C4-2B (cell line): ENCODE data around the gene ING5.

ENCODE experiments used
- ZFX ChIP-seq: fragments of 450-650 bp; IDR thresholded peaks from 2 replicates; pipeline ENCODE4 v1.6.1; 2017
- TF ChIP-seq, protein P1 (sequence below): fragments of 450-650 bp; conservative IDR thresholded peaks from 2 replicates; pipeline ENCODE4 v1.5.1; 2017; ENCODE audit warnings: mild to moderate bottlenecking

DNA sequence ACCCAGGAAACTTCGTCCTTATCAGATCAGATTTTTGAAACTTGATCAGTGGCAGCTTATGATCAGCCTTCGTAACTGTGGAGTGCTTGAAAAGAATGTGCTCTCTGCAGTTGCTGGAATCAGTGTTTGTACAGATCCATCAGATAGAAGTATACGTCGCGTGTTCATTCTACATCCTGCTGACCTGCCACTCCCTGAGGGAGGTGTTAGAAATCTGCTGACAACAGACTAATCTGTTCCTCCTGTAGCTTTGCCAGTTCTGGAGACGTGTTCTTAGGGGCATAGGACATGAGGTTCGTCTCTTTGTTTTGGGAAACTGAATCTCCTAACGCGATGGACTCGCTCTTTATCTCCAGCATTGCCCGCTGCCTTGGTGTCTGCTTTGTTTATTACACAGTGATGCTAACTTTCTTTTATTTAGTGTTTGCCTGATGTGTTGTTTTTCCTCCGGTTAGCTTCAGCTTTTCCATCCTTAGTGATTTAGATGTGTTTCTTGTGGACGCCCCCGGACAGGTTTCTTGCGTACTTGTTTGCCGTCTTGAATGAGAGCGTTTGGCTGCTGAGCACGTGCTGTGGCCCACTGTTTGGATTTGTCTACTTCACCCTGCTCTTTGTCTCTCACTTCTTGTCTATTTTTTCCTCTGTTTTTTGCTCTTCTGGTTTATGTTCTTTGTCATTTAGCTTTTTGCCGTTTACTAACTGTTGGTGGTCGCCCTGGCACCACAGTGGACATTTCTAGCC is 57.4 kb downstream of the ING5 start:
- TF ChIP-seq, protein P1, sequence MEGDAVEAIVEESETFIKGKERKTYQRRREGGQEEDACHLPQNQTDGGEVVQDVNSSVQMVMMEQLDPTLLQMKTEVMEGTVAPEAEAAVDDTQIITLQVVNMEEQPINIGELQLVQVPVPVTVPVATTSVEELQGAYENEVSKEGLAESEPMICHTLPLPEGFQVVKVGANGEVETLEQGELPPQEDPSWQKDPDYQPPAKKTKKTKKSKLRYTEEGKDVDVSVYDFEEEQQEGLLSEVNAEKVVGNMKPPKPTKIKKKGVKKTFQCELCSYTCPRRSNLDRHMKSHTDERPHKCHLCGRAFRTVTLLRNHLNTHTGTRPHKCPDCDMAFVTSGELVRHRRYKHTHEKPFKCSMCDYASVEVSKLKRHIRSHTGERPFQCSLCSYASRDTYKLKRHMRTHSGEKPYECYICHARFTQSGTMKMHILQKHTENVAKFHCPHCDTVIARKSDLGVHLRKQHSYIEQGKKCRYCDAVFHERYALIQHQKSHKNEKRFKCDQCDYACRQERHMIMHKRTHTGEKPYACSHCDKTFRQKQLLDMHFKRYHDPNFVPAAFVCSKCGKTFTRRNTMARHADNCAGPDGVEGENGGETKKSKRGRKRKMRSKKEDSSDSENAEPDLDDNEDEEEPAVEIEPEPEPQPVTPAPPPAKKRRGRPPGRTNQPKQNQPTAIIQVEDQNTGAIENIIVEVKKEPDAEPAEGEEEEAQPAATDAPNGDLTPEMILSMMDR, result no peak
- TF ChIP-seq ZFX, result no peak
